Measurements from ENCODE around the gene MMP20.

Gene MMP20

GRCh38 chr11:102560555-102561011, 64.5 kb downstream of the MMP20 start:
- no peak for DNase-seq (ENCODE audit: extremely low read depth in 1 of 2, low read depth in 1 of 2)

- DNase-seq (ENCODE audit: extremely low read depth in 1 of 2, low read depth in 1 of 2) = no peak
Measured at GRCh38 chr11:102559839-102560238, 65.3 kb downstream of the MMP20 start.

GRCh38 chr11:102555091-102555490, 70.0 kb downstream of the MMP20 start:
- no peak for DNase-seq (ENCODE audit: extremely low read depth in 1 of 2, low read depth in 1 of 2)

- DNase-seq (ENCODE audit: extremely low read depth in 1 of 2, low read depth in 1 of 2) = no peak
Measured at GRCh38 chr11:102553835-102554282, 71.3 kb downstream of the MMP20 start.

GRCh38 chr11:102552447-102553194, 72.5 kb downstream of the MMP20 start:
- DNase-seq (ENCODE audit: extremely low read depth in 1 of 2, low read depth in 1 of 2) = no peak

- DNase-seq (ENCODE audit: extremely low read depth in 1 of 2, low read depth in 1 of 2) = no peak
Measured at GRCh38 chr11:102552020-102552419, 73.1 kb downstream of the MMP20 start.

GRCh38 chr11:102551169-102551781, 73.9 kb downstream of the MMP20 start:
- no peak for DNase-seq (ENCODE audit: extremely low read depth in 1 of 2, low read depth in 1 of 2)

- no peak for DNase-seq (ENCODE audit: extremely low read depth in 1 of 2, low read depth in 1 of 2)
Measured at GRCh38 chr11:102546923-102547471, 78.1 kb downstream of the MMP20 start.

- DNase-seq (ENCODE audit: extremely low read depth in 1 of 2, low read depth in 1 of 2) = no peak
Measured at GRCh38 chr11:102546427-102546826, 78.7 kb downstream of the MMP20 start.

- DNase-seq (ENCODE audit: extremely low read depth in 1 of 2, low read depth in 1 of 2) = no peak
Measured at GRCh38 chr11:102545701-102546100, 79.4 kb downstream of the MMP20 start.

- no peak for DNase-seq (ENCODE audit: extremely low read depth in 1 of 2, low read depth in 1 of 2)
Measured at GRCh38 chr11:102544594-102544993, 80.5 kb downstream of the MMP20 start.

- DNase-seq (ENCODE audit: extremely low read depth in 1 of 2, low read depth in 1 of 2) = no peak
Measured at GRCh38 chr11:102539567-102539966, 85.6 kb downstream of the MMP20 start.

GRCh38 chr11:102538932-102539331, 86.2 kb downstream of the MMP20 start:
- DNase-seq (ENCODE audit: extremely low read depth in 1 of 2, low read depth in 1 of 2) = no peak

GRCh38 chr11:102534261-102534872, 90.8 kb downstream of the MMP20 start:
- no peak for DNase-seq (ENCODE audit: extremely low read depth in 1 of 2, low read depth in 1 of 2)

- no peak for DNase-seq (ENCODE audit: extremely low read depth in 1 of 2, low read depth in 1 of 2)
Measured at GRCh38 chr11:102530558-102530957, 94.6 kb downstream of the MMP20 start, which contains the start of gene MMP7. Gene MMP7, minus strand, starts transcription at chr11:102530747. Its CDS starts 47 bp downstream, at chr11:102530700.

GRCh38 chr11:102528618-102529017, 96.5 kb downstream of the MMP20 start:
- DNase-seq (ENCODE audit: extremely low read depth in 1 of 2, low read depth in 1 of 2) = no peak

- no peak for DNase-seq (ENCODE audit: extremely low read depth in 1 of 2, low read depth in 1 of 2)
Measured at GRCh38 chr11:102527684-102528083, 97.4 kb downstream of the MMP20 start.

GRCh38 chr11:102527041-102527440, 98.1 kb downstream of the MMP20 start:
- DNase-seq (ENCODE audit: extremely low read depth in 1 of 2, low read depth in 1 of 2) = no peak
